Brain microvascular endothelial cell (primary cell): ENCODE data around the gene MIB2.

Experiments
- DNase-seq: peaks from one replicate; pipeline ENCODE4 v3.0.0-alpha.2; 2020
- H3K27ac ChIP-seq: fragments of 250-450 bp; sonication (Bioruptor Pico); 2 replicates; pipeline ENCODE4 v1.5.1; 2020; ENCODE audit warnings: mild to moderate bottlenecking, moderate library complexity
- H3K27me3 ChIP-seq: fragments of 250-450 bp; sonication (Bioruptor Pico); replicated peaks from 2 replicates; pipeline ENCODE4 v1.5.1; 2020; ENCODE audit warnings: mild to moderate bottlenecking
- H3K36me3 ChIP-seq: fragments of 250-450 bp; sonication (Bioruptor Pico); replicated peaks from 2 replicates; pipeline ENCODE4 v1.5.1; 2020; ENCODE audit warnings: mild to moderate bottlenecking
- H3K4me3 ChIP-seq: 2 replicates; pipeline ENCODE4 v1.5.1; 2011; ENCODE audit warnings: low read depth, mild to moderate bottlenecking, control low read depth, low read length, moderate library complexity
- CTCF ChIP-seq: IDR thresholded peaks from 2 replicates; pipeline ENCODE4 v1.5.1; 2011; ENCODE audit warnings: low read depth, mild to moderate bottlenecking, moderate library complexity, low read length, control low read depth, inconsistent platforms; ENCODE audit errors: missing control alignments
- in situ Hi-C: cut with HindIII; loops from 2 replicates; pipeline ENCODE4 v1.10.0; 2017; ENCODE audit warnings: low sequenced_read_pairs, low pct_ligation_motif_present

MIB2 gene

GRCh38 chr1:1621173-1622009 is 6.1 kb downstream of the MIB2 start:
- TF ChIP-seq CTCF = no peak
- no peak for DNase-seq
- H3K27ac ChIP-seq = no peak overlapping the region
- H3K36me3 ChIP-seq = peaks cover 3% of the 10 kb centered on the region
- in situ Hi-C loops = no loop called here
- no peaks in the 10 kb centered on the region for H3K27me3 ChIP-seq
- H3K4me3 ChIP-seq = no peak overlapping the region

GRCh38 chr1:1622010-1622787 is 6.9 kb downstream of the MIB2 start:
- no peak for DNase-seq
- in situ Hi-C loops = no loop called here
- no peak overlapping the region for H3K4me3 ChIP-seq
- H3K27ac ChIP-seq = no peak overlapping the region
- no peak for TF ChIP-seq CTCF
- no peaks in the 10 kb centered on the region for H3K27me3 ChIP-seq
- H3K36me3 ChIP-seq = peaks cover 3% of the 10 kb centered on the region

GRCh38 chr1:1622788-1623094 is 7.4 kb downstream of the MIB2 start:
- no peak for DNase-seq
- in situ Hi-C loops = no loop called here
- Histone ChIP-seq H3K4me3 (no peak overlapping the region), H3K36me3 (peaks cover 3% of the 10 kb centered on the region), H3K27me3 (no peaks in the 10 kb centered on the region), H3K27ac (no peak overlapping the region)
- TF ChIP-seq CTCF = no peak

GRCh38 chr1:1623181-1623630 is 7.9 kb downstream of the MIB2 start:
- H3K27me3 ChIP-seq = no peaks in the 10 kb centered on the region
- no peak for DNase-seq
- no peak overlapping the region for H3K4me3 ChIP-seq
- no peak overlapping the region for H3K27ac ChIP-seq
- TF ChIP-seq CTCF = no peak
- in situ Hi-C loops = no loop called here
- H3K36me3 ChIP-seq = no peaks in the 10 kb centered on the region

- Histone ChIP-seq H3K27ac (no peak overlapping the region), H3K27me3 (no peaks in the 10 kb centered on the region), H3K4me3 (no peak overlapping the region), H3K36me3 (peaks cover 4% of the 10 kb centered on the region)
- DNase-seq = no peak
- TF ChIP-seq CTCF = no peak
- in situ Hi-C loops = no loop called here
Observed at GRCh38 chr1:1623631-1624442, 8.5 kb downstream of the MIB2 start.
